GM21447 (cell line): Measurements from ENCODE around the gene C2CD2.

Experiments used
- ATAC-seq: cut with Tn5 transposase; IDR thresholded peaks from one replicate; pipeline ENCODE4 v1.9.1; 2021; ENCODE audit not compliant: unreplicated experiment

The C2CD2 gene

DNA sequence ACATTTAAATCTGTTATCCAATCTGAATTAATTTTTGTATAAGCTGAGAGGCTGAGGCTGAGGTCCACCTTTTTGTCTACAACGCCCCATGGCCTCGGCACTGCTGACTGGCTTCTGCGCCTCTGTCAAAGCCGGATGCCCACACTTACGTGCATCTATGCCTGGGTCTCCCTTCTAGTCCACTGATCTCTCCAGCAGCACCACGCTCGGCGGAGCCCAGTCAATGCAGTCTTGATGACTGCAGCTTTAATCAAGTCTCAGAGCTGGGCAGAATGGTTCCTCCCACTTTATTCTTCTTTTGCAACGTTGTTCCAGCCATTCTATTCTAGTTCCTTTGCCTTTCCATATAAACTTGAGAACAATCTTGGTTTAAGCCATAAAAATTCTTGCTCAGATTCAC lies 84.0 kb downstream of the C2CD2 start:
- ATAC-seq: no peak

- ATAC-seq: peak; percentile 50
Measured at GRCh38 chr21:41868062-41868710, 85.6 kb downstream of the C2CD2 start.

- ATAC-seq: no peak
Measured at GRCh38 chr21:41867313-41867712, 86.5 kb downstream of the C2CD2 start.

DNA sequence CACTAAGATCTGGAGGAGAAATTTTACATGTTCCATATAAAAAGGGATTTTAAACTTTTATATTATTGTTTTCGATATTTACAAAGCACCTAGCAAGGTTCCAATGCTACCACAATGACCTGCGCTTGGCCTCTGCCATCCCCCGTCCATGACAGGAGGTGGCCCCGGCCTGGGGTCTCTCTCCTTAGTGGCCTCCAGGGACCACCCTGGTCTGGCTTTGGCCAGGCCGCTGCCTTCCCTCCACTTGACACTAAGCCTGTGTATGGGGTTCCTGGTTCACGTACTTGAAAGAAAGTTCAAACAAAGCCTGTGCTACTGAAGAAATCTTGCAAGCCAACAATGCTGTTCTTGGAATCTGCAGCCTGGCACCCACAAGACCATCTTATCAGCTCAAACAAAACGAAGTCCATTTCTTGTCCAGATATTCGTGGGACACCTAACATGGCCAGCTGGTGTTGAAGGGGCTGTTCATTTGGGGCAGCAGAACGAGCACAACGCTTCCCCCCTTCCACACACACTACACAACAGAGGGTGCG lies 87.5 kb downstream of the C2CD2 start:
- ATAC-seq: no peak

DNA sequence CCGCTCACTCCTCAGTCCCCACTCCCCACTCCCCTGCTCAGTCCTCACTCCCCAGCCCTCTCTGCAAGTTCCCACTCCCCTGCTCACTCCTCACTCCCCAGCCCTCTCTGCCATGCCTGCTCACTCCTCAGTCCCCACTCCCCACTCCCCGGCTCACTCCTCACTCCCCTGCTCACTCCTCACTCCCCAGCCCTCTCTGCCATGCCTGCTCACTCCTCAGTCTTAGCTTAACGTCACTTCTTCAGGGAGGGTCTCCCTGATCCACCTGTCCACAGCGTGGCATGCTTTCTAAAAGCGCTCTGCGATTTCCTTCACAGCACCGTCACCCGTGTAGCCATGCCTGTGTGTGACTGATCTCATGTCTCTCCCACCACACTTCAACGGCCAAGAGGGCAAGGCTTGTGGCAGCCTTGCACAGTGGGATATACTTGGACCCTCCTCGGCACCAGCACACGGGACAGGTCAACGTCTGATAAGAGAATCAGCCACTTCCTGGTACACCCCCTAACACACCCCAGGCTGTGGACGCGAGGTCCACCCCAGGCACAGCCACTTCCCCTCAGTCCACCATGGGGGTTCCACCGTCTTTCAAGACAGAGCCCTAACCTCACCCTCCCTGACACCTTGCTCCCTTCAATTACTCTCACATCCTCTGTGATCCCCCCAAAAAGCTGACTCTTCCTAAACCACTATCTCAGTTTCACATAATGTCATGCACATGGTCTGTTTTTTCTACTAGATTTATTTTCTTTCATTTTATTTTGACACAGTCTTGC lies 88.6 kb downstream of the C2CD2 start:
- peak; percentile 56 for ATAC-seq

DNA sequence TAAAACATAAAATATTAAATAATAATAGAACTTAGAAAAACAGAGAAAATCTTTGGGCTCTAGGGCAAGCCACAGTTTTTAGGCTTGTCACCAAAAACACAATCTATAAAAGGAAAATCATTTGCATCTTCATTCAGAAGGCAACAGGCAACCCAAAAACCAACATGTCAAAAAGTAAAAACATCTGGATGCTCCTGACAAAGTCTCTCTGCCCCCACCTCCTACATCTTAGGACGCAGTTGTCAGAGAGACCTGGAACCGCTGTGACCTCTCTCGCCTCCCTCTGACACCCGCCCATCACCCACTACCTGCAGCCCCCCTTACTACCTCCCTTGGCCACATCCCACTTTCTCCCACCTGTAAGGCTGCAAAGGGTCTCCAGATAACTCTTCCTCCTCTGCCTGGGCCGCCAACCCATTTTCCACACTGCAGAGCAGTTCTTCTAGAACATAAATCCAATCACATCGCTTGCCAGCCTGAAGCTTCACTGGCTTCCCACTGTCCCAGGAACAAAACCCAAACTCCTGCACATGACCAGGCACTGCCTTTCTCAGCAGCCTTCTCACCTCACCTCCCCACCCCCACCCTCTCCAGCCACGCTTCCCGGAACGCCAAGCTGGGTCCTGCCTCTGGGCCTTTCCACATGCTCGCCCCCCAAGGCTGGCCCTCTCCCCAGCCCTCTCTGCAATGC lies 89.4 kb downstream of the C2CD2 start:
- ATAC-seq: no peak

DNA sequence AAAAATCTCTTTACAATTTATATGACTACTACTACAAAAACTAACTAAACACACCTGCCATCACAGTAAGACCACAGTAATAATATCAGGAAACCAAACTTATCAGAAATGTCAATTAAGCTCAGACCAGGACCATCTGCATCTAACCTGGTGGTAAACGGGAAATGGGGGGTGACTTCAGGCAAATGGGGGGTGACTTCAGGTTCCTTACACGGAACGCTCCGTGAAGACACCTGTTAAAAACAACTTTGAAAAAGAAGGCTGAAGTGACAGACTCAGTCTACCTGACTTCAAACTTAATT lies 90.4 kb downstream of the C2CD2 start:
- no peak for ATAC-seq

GRCh38 chr21:41861987-41862386 lies 91.8 kb downstream of the C2CD2 start:
- ATAC-seq: no peak

DNA sequence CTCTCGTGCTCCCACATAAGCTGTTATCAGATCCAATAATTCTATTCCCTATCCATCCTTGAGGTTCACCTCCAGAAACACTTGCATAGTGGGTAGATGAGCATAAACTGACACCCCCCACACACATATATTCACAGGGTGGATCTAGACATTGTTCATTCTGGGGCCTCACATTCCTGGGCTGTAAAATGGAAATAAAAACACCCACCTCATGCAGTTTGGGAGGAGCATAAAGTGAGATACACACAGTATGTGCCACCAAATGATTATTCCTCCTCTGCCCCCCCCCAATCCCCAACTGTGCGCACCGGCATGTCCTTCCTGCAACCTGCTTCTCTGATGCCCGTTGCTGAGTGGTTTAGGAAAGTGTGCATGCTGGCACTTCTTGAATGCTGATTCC lies 92.6 kb downstream of the C2CD2 start:
- no peak for ATAC-seq

- ATAC-seq: no peak
Measured at GRCh38 chr21:41859297-41859980, 94.4 kb downstream of the C2CD2 start.

GRCh38 chr21:41858466-41859296 lies 95.1 kb downstream of the C2CD2 start:
- no peak for ATAC-seq

- ATAC-seq: no peak
Measured at GRCh38 chr21:41857771-41858300, 96.0 kb downstream of the C2CD2 start.

DNA sequence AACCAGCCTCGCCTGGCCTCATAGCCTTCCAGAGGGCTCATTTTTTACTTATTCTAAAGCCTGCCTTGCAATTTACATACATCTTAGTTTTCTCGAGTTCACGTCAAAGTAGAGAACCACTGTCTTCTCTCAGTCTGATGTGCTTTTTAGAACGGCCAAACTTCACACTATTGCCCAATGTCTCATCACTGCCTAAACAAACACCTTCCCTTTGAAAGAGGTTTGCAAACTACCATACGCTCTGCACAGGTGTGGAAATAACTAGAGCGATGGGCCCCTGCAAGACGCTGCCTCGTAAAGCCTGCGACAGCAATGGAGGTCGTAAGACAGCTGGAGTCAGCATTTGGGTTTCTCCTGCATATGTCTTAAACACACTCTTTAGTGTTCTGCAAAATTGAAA lies 97.2 kb downstream of the C2CD2 start:
- ATAC-seq: no peak

DNA sequence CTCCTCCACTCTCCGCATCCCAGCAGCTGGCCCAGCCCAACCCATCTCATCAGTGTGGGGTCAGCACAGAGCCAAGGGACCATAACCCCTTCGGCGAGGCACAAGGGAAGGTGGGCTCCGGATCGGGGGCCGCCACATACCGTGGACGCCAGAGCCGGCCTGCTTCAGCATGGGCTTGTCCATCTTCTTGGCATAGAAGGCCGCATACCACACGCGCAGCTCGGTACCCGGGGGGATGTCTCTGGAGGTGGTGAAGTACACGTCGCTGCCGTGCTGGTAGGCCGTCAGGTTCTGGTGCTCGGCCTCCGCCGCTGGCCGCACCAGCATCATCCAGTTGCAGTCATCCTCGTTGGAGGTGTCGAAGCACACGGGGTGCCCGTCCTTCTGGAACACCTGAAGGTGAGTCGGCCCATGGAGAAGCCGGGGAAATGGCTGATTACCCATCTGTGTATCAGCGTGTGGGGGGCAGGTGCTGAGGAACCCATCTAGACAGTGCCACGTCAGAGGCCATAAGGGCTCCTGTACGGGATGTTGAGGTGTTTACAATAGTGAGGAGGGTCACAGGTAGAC lies 99.3 kb downstream of the C2CD2 start:
- no peak for ATAC-seq

DNA sequence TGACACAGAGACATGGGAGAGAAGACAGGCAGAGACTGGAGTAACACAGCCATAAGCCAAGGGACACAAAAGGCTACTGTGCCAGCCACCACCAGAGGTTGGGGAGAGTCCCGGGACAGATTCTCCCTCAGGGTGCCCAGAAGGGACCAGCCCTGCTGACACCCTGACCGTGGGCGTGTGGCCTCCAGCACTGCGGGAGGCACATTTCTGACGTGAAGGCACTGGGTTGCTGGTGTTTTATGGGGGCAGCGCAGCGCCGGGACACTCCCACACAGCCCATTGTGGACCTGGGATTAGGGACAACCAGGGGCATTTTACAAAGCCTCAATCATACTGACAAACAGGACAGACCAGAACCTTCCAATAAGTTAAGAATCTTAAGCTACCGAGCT lies 100.9 kb downstream of the C2CD2 start:
- ATAC-seq: no peak

DNA sequence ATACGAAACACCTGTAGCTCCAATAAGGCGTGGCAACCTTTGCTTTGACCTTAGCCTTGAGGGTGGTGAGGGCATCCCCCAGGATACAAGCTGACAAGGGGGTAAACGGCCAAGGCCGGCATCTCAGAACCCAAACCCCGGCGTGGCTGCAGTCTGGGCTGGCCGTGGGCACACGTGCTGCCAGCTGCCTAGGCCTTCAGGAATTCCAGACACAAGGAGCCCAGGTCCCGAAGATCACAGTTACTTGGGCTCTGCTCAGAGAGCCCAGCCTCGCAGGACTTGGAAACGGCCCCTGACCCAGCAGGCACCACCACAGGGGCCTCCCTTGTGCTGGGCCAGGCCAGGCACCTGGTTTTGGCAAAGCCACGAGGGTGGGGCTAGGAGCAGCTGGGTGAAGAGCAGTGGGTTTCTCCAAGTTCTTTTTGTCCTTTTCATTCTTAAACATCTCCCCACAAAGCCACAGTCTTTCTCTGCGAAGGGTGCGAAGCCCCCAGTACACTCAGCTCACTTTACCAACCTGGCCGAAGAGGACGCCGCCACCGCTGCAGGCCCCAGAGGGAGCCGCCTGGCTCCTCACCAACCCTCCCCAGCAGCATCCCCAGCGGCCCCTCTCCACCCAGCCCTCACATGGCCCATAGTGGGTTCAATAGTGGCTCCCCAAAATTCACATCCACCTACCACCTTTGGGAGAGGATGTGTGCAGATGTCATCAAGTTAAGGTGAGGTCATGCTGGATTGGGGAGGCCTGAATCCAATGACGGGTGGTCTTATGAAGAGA lies 101.5 kb downstream of the C2CD2 start:
- no peak for ATAC-seq

- no peak for ATAC-seq
Measured at GRCh38 chr21:41851090-41851790, 102.6 kb downstream of the C2CD2 start.

GRCh38 chr21:41850085-41850484 lies 103.7 kb downstream of the C2CD2 start:
- no peak for ATAC-seq
